GM12892 (cell line): ENCODE data around the gene BAIAP2L2.

Experiments
- POLR2A ChIP-seq: IDR thresholded peaks from 2 replicates; pipeline ENCODE4 v1.6.1; 2011; ENCODE audit warnings: low read depth, low read length, control low read depth
- POLR2AphosphoS5 ChIP-seq: IDR thresholded peaks from 2 replicates; pipeline ENCODE4 v1.6.1; 2011; ENCODE audit warnings: low read depth, low read length, control low read depth

DNA sequence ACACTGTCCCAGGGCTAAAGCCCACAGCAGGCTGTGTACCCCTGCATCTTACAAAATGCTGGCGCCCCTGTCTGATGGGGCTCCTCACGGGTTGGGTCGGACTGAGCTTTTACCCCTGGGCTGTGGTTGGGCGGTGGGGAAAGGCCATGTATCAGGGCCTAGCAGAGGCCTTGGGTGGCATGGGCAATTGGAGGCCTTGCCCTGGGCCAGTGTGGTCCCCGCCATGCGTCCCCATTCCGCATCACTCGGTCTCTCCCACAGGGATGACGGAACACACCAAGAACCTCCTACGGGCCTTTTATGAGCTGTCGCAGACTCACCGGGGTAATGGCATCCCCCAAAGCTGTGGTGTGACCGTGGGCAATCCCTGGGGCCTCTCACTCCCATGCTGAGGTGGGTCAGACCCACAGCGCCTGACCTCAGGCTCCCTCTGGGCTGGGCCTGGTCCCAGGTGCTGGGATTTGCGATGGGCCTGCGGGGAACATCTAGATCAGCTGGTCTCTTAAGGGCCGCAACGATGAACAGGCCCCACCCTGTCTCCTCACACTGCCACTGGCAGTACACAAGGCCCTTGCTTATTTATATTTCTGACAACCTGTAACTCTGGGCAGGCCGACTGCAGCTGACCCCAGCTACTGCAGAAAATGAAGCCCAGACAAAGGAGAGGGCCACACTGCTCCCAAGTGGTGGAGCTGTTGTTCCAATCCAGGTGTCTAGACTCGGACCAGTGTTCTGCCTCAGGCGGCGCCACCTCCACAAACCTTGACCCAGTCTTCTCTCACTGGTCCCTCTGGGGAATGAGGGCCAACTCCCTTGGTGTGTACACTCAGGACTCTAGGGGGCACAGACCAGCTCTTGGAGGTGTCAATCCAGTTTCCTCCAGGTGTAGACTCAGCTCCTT lies 38.8 kb downstream of the BAIAP2L2 start:
- no peak for TF ChIP-seq POLR2A
- TF ChIP-seq POLR2AphosphoS5, result no peak
